ENCODE results near the gene COL6A2. TPM values are rescaled to one million over a fixed set of nuclear protein-coding genes. Genes with fewer than 3 reads are reported as not detected.

The COL6A2 gene
- total RNA-seq, 1 experiment from 2014 or later = 87.0 TPM

- TF ChIP-seq ZBTB33 (IDR thresholded peaks at IDR 0.05; ENCODE audit: extremely low read depth, insufficient replicate concordance, low read length) (no peak), SRF (IDR thresholded peaks at IDR 0.05; ENCODE audit: low read depth) (no peak)
Observed at GRCh38 chr21:46087641-46088040, 10.3 kb upstream of the COL6A2 start (continued).

- Histone ChIP-seq H3K9ac (ENCODE audit: low read length) (no peak overlapping the region), H2AFZ (ENCODE audit: low read depth, low read length, poor library complexity, severe bottlenecking) (no peak overlapping the region), H3K4me1 (ENCODE audit: control insufficient read depth in 1 of 2, insufficient read depth in 2 of 2, low read length in 2 of 2) (no peaks in the 10 kb centered on the region), H4K20me1 (ENCODE audit: insufficient read depth) (no peaks in the 10 kb centered on the region), H3K9me3 (ENCODE audit: control insufficient read depth in 1 of 2, insufficient read depth in 1 of 2, low read depth in 1 of 2, low read length in 2 of 2) (no peaks in the 10 kb centered on the region), H3K27ac (ENCODE audit: low read depth, low read length) (no peak overlapping the region), H3K79me2 (ENCODE audit: insufficient read depth, low read length) (no peaks in the 10 kb centered on the region), H3K9me2 (ENCODE audit: insufficient read depth) (no peaks in the 10 kb centered on the region), H3K36me3 (ENCODE audit: control insufficient read depth in 1 of 2, insufficient read depth in 2 of 2, low read length in 2 of 2) (no peaks in the 10 kb centered on the region), H3K4me2 (ENCODE audit: low read length) (no peak overlapping the region), H3K27me3 (ENCODE audit: insufficient read depth, low read length) (no peaks in the 10 kb centered on the region), H3K4me3 (replicated peaks in 1 of 2; ENCODE audit: low read depth in 1 of 2, low read length in 2 of 2) (no peak overlapping the region)
- RAD21 ChIA-PET (ENCODE audit: low non-redundant PET in 1 of 2, low total read pairs in 2 of 2, uncharacterized antibody in 2 of 2, unreplicated experiment in 2 of 2) = no interaction called here
- POLR2A ChIA-PET = no interaction called here
- DNase-seq (ENCODE audit: low read depth, low spot score) (no peak), ATAC-seq (no peak)
- BruUV-seq (replicated peaks) = no TSS peak
- TF ChIP-seq ZBTB33 (IDR thresholded peaks at IDR 0.05; ENCODE audit: extremely low read depth, insufficient replicate concordance, low read length) (no peak), CEBPB (IDR thresholded peaks at IDR 0.05; ENCODE audit: low read depth) (no peak), POLR2AphosphoS5 (IDR thresholded peaks at IDR 0.05; ENCODE audit: low read depth, low read length) (no peak), RAD21 (IDR thresholded peaks at IDR 0.05; ENCODE audit: low read depth) (no peak), CBX3 (IDR thresholded peaks at IDR 0.05; ENCODE audit: low read depth) (no peak), SP1 (IDR thresholded peaks at IDR 0.05; ENCODE audit: low read depth) (no peak), EGR1 (IDR thresholded peaks at IDR 0.05; ENCODE audit: low read depth) (no peak), ATF3 (IDR thresholded peaks at IDR 0.05) (no peak), SIN3A (IDR thresholded peaks at IDR 0.05; ENCODE audit: low read depth) (no peak), ELF1 (IDR thresholded peaks at IDR 0.05; ENCODE audit: borderline replicate concordance, low read depth) (no peak), REST (IDR thresholded peaks at IDR 0.05; ENCODE audit: low read depth) (no peak), EZH2phosphoT487 (IDR thresholded peaks at IDR 0.05; ENCODE audit: borderline replicate concordance) (no peak), TCF7L2 (IDR thresholded peaks at IDR 0.05; ENCODE audit: borderline replicate concordance, extremely low read depth, insufficient read depth, insufficient read length) (no peak)
- CTCF ChIA-PET = no interaction called here
- intact Hi-C loops (cut with micrococcal nuclease) = no loop called here
Observed at GRCh38 chr21:46088189-46088588, 9.7 kb upstream of the COL6A2 start.

All from HCT116 (cell line).